Measurements from ENCODE around the gene EME2.

- TF ChIP-seq CTCF (IDR thresholded peaks at IDR 0.05) (no peak), POLR2A (IDR thresholded peaks at IDR 0.05) (no peak)
Observed at GRCh38 chr16:1785846-1786170, 13.2 kb downstream of the EME2 start.
